SU-DHL-6 (cell line): ENCODE data around the gene ATP2A3.

Experiments
- EZH2phosphoT487 ChIP-seq: fragments of 200-600 bp; sonication (generic), shearing (Covaris generic); conservative IDR thresholded peaks from 2 replicates; pipeline ENCODE4 v1.6.1; 2018; ENCODE audit warnings: mild to moderate bottlenecking, antibody characterized with exemption, low read length, moderate library complexity, mixed read lengths
- TF ChIP-seq, protein P1 (sequence below): fragments of 200-600 bp; sonication (generic); IDR thresholded peaks from one replicate; pipeline ENCODE4 v1.5.1; 2017; ENCODE audit warnings: antibody characterized with exemption, mild to moderate bottlenecking, low read length, moderate library complexity; ENCODE audit not compliant: insufficient read depth, poor library complexity, severe bottlenecking

DNA sequence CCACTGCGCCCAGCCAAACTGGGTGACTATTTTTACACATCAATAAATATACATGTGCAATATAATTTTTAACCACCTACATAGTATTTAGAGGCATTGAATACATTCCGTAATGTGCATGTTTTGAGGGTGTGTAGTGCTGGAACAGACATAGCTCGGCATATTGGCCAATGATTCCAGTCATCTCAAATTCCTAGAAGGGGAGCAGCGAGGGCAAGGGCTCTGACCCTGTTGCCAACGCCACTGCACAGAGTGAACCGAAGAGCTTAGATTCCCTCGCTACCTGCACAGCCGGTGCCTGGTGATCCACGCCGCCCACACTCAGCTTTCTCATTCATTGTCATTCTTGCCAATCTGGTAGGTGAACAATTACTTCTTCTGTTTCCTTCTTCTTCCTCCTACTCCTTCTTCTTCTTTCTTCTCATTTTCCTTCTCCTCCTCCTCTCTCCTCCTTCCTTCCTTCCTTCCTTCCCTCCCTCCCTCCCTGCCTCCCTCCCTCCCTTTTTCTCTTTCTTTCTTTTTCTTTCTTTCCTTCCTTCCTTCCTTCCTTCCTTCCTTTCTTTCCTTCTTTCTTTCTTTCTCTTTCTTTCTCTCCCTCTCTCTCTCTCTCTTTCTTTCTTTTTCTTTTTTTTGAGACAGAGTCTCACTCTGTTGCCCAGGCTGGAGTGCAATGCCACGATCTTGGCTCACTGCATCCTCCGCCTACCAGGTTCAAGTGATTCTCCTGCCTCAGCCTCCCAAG is 26.3 kb upstream of the ATP2A3 start:
- TF ChIP-seq, protein P1, sequence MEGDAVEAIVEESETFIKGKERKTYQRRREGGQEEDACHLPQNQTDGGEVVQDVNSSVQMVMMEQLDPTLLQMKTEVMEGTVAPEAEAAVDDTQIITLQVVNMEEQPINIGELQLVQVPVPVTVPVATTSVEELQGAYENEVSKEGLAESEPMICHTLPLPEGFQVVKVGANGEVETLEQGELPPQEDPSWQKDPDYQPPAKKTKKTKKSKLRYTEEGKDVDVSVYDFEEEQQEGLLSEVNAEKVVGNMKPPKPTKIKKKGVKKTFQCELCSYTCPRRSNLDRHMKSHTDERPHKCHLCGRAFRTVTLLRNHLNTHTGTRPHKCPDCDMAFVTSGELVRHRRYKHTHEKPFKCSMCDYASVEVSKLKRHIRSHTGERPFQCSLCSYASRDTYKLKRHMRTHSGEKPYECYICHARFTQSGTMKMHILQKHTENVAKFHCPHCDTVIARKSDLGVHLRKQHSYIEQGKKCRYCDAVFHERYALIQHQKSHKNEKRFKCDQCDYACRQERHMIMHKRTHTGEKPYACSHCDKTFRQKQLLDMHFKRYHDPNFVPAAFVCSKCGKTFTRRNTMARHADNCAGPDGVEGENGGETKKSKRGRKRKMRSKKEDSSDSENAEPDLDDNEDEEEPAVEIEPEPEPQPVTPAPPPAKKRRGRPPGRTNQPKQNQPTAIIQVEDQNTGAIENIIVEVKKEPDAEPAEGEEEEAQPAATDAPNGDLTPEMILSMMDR = no peak
- no peak for TF ChIP-seq EZH2phosphoT487
